ENCODE measurements around the gene ATP6AP2. TPM values are rescaled to one million over a fixed set of nuclear protein-coding genes. Genes with fewer than 3 reads are reported as not detected.

Gene ATP6AP2
- total and polyA plus RNA-seq, 2 experiments from 2014 or later: 80.1 to 88.7 TPM

DNA sequence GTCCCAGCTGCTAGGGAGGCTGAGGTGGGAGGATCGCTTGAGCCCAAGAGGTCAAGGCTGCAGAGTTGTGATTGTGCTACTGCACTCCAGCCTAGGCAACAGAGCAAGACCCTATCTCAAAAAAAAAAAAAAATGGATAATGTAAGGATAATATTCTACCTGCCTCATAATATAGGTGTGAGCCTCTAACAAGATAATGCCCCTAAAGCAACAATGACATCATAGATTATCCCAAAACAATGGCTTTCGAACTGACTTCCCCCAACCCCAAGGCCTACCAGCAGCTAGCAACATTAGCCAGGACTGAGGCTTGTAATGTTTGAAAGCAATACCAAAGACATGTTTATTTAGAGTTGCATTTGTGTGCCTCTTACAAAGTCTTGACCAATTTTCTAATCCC, 33.9 kb upstream of the ATP6AP2 start (continued):
- TF ChIP-seq, protein P1, sequence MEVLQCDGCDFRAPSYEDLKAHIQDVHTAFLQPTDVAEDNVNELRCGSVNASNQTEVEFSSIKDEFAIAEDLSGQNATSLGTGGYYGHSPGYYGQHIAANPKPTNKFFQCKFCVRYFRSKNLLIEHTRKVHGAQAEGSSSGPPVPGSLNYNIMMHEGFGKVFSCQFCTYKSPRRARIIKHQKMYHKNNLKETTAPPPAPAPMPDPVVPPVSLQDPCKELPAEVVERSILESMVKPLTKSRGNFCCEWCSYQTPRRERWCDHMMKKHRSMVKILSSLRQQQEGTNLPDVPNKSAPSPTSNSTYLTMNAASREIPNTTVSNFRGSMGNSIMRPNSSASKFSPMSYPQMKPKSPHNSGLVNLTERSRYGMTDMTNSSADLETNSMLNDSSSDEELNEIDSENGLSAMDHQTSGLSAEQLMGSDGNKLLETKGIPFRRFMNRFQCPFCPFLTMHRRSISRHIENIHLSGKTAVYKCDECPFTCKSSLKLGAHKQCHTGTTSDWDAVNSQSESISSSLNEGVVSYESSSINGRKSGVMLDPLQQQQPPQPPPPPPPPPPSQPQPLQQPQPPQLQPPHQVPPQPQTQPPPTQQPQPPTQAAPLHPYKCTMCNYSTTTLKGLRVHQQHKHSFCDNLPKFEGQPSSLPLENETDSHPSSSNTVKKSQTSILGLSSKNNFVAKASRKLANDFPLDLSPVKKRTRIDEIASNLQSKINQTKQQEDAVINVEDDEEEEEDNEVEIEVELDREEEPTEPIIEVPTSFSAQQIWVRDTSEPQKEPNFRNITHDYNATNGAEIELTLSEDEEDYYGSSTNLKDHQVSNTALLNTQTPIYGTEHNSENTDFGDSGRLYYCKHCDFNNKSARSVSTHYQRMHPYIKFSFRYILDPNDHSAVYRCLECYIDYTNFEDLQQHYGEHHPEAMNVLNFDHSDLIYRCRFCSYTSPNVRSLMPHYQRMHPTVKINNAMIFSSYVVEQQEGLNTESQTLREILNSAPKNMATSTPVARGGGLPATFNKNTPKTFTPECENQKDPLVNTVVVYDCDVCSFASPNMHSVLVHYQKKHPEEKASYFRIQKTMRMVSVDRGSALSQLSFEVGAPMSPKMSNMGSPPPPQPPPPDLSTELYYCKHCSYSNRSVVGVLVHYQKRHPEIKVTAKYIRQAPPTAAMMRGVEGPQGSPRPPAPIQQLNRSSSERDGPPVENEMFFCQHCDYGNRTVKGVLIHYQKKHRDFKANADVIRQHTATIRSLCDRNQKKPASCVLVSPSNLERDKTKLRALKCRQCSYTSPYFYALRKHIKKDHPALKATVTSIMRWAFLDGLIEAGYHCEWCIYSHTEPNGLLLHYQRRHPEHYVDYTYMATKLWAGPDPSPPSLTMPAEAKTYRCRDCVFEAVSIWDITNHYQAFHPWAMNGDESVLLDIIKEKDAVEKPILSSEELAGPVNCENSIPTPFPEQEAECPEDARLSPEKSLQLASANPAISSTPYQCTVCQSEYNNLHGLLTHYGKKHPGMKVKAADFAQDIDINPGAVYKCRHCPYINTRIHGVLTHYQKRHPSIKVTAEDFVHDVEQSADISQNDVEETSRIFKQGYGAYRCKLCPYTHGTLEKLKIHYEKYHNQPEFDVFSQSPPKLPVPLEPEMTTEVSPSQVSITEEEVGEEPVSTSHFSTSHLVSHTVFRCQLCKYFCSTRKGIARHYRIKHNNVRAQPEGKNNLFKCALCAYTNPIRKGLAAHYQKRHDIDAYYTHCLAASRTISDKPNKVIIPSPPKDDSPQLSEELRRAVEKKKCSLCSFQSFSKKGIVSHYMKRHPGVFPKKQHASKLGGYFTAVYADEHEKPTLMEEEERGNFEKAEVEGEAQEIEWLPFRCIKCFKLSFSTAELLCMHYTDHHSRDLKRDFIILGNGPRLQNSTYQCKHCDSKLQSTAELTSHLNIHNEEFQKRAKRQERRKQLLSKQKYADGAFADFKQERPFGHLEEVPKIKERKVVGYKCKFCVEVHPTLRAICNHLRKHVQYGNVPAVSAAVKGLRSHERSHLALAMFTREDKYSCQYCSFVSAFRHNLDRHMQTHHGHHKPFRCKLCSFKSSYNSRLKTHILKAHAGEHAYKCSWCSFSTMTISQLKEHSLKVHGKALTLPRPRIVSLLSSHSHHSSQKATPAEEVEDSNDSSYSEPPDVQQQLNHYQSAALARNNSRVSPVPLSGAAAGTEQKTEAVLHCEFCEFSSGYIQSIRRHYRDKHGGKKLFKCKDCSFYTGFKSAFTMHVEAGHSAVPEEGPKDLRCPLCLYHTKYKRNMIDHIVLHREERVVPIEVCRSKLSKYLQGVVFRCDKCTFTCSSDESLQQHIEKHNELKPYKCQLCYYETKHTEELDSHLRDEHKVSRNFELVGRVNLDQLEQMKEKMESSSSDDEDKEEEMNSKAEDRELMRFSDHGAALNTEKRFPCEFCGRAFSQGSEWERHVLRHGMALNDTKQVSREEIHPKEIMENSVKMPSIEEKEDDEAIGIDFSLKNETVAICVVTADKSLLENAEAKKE (CRISPR knock-in tag; IDR thresholded peaks at IDR 0.05): no peak
- TF ChIP-seq CREB1 (CRISPR knock-in tag; IDR thresholded peaks at IDR 0.05; ENCODE audit: low read depth): no peak
- TF ChIP-seq ZNF114 (CRISPR knock-in tag; IDR thresholded peaks at IDR 0.05): no peak
- TF ChIP-seq EZH2phosphoT487 (IDR thresholded peaks at IDR 0.05; ENCODE audit: unreplicated experiment): no peak
- TF ChIP-seq STAT1 (IDR thresholded peaks at IDR 0.05; ENCODE audit: unreplicated experiment): no peak
- TF ChIP-seq CTCF (conservative IDR thresholded peaks at IDR 0.05; ENCODE audit: low read depth in 2 of 2): no peak
- TF ChIP-seq JUNB (IDR thresholded peaks at IDR 0.05; ENCODE audit: unreplicated experiment): no peak

DNA sequence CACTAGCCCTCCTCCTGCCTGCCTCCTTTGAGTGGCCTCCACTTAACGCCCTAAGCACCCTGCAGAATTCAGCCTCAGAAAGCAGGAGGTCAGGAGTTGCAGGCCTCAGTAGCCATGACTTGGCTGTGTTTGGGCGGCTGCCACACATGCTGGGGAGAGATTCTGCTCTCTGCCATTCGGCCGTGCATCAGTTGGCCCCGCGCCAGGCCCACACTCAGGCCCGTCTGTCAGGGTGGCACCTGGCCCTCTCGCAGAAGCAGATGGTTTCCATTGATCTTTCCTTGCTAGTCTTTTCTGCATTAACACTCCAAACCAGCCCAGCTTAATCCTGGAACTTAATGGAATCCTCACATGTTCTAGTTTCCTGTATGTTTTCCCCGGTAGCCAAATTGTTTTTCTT, 30.7 kb upstream of the ATP6AP2 start:
- no peak for ATAC-seq
- TF ChIP-seq NANOG (IDR thresholded peaks at IDR 0.05; ENCODE audit: borderline replicate concordance): no peak
- TF ChIP-seq, protein P1 (CRISPR knock-in tag; IDR thresholded peaks at IDR 0.05): no peak

More for the DNA sequence above, 30.7 kb upstream of the ATP6AP2 start:
- no peak overlapping the region for H3K4me2 ChIP-seq
- no peaks in the 10 kb centered on the region for H3K9me3 Mint-ChIP-seq
- H3K4me1 Mint-ChIP-seq: no peaks in the 10 kb centered on the region
- no peak for DNase-seq (ENCODE audit: low spot score)
- no peaks in the 10 kb centered on the region for H3K9me2 ChIP-seq (ENCODE audit: insufficient read depth)
- no peaks in the 10 kb centered on the region for H3K36me3 Mint-ChIP-seq (ENCODE audit: low read depth)
- no peak overlapping the region for H3K27ac Mint-ChIP-seq
- H2AFZ ChIP-seq: no peak overlapping the region
- H3K4me3 ChIP-seq: no peak overlapping the region
- H3K4me3 Mint-ChIP-seq: no peak overlapping the region
- H3K4me1 ChIP-seq (ENCODE audit: insufficient read depth): no peaks in the 10 kb centered on the region
- peaks cover 6% of the 10 kb centered on the region for H3K27me3 Mint-ChIP-seq (ENCODE audit: insufficient read depth, low read depth, poor library complexity)
- no peak overlapping the region for H3K27ac ChIP-seq (ENCODE audit: low read depth)
- H3F3A ChIP-seq (replicated peaks; ENCODE audit: low read depth): no peaks in the 10 kb centered on the region
- H4K20me1 ChIP-seq (replicated peaks; ENCODE audit: insufficient read depth): no peaks in the 10 kb centered on the region
- no peaks in the 10 kb centered on the region for H3K27me3 ChIP-seq (ENCODE audit: insufficient read depth)
- no peaks in the 10 kb centered on the region for H3K79me2 ChIP-seq (replicated peaks; ENCODE audit: insufficient read depth)
- no peaks in the 10 kb centered on the region for H3K36me3 ChIP-seq (ENCODE audit: insufficient read depth)
